Epithelial cell of proximal tubule (primary cell): Measurements from ENCODE around the gene NNT. TPM values are rescaled to one million over a fixed set of nuclear protein-coding genes. Genes with fewer than 3 reads are reported as not detected.

ENCODE experiments used
- DNase-seq: peaks from one replicate; pipeline ENCODE4 v3.0.0-alpha.2; 2011; ENCODE audit warnings: low read depth
- H3K4me3 ChIP-seq: 2 replicates; pipeline ENCODE4 v1.5.1; 2011; ENCODE audit warnings: low read depth, mild to moderate bottlenecking, low read length
- total RNA-seq: library from RNA; depleted of rRNA; stranded (reverse); fragments of >200 nt; gene quantifications from 2 replicates; pipeline ENCODE4 v1.2.3, GENCODE V29; 2015
- TF ChIP-seq, protein P1 (sequence below): conservative IDR thresholded peaks from 2 replicates; pipeline ENCODE4 v1.5.1; 2012; ENCODE audit warnings: low read depth, mild to moderate bottlenecking, low read length

Gene NNT
- total RNA-seq, 1 donor from 2014 or later: 36.5 TPM

DNA sequence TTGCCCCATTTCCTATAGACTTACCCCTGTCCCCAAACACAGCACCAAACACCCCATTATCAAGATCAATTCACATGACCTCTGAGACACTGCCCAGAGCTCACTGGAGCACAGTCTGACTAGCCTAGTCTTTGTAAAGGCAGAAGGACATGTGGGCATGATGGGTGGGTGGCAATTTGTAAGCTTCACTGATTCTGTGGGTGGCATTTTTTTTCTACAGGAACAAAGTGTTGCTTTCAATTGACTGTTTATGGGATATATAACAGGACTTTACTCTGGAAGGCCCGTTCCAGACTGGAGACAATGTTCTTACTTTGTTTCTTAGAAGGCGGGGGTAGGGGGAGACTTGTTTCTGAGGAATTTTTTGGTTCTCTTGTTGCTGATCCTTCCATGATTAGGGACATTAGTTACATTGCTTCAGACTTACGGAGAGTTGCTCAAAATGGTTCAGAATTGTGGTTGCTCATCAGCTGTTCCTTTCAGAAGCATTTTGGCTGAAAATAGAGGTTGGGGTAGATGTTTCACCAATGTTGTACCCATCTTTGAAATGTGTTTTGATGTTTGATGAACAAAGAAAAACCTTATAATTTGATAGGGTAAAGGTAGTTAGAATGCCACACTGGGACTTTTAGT lies 20.2 kb downstream of the NNT start:
- no peak for DNase-seq
- H3K4me3 ChIP-seq: no peak overlapping the region
- TF ChIP-seq, protein P1, sequence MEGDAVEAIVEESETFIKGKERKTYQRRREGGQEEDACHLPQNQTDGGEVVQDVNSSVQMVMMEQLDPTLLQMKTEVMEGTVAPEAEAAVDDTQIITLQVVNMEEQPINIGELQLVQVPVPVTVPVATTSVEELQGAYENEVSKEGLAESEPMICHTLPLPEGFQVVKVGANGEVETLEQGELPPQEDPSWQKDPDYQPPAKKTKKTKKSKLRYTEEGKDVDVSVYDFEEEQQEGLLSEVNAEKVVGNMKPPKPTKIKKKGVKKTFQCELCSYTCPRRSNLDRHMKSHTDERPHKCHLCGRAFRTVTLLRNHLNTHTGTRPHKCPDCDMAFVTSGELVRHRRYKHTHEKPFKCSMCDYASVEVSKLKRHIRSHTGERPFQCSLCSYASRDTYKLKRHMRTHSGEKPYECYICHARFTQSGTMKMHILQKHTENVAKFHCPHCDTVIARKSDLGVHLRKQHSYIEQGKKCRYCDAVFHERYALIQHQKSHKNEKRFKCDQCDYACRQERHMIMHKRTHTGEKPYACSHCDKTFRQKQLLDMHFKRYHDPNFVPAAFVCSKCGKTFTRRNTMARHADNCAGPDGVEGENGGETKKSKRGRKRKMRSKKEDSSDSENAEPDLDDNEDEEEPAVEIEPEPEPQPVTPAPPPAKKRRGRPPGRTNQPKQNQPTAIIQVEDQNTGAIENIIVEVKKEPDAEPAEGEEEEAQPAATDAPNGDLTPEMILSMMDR: no peak

GRCh38 chr5:43627028-43627427 lies 24.0 kb downstream of the NNT start:
- no peak for DNase-seq
- TF ChIP-seq, protein P1: peak; percentile 84
- no peak overlapping the region for H3K4me3 ChIP-seq

GRCh38 chr5:43631182-43631910 lies 28.4 kb downstream of the NNT start:
- H3K4me3 ChIP-seq: no peak overlapping the region
- DNase-seq: no peak
- TF ChIP-seq, protein P1: peak; percentile 68

DNA sequence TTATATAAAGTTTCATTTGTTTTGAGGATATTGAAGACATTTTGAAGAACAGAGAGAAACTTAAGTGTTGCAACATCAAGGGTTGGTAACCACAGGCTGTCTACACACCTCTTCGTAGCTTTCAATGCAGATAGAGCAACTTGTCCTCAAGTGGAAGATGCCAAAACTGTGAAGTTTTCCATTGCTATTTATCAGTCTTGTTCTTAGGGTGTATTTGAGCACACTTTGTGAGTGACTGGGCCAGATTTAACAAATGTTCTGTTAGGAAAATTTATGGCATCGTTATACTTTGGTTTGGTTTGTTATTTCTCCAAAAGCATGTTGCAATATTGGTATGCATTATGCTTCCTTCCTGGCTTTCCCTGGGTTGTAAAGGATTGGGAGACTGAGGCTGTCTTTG lies 31.6 kb downstream of the NNT start:
- no peak overlapping the region for H3K4me3 ChIP-seq
- TF ChIP-seq, protein P1: no peak
- no peak for DNase-seq

DNA sequence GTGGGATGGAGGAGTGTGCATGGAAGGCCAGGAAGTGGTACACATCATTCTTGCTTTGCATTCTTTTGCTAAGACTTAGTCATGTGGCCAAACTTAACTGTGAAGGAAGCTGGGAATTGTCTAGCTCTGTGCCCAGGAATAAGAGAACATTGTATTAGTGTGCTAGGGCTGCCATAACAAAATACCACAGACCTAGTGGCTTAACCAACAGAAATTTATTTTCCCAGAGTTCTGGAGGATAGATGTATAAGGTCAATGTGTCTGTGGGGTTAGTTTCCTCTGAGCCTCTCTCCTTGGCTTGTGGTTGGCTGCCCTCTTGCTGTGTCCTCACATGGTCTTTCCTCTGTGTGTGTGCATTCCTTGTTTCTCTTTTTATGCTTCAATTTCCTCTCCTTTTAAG lies 32.4 kb downstream of the NNT start:
- H3K4me3 ChIP-seq: no peak overlapping the region
- no peak for DNase-seq
- TF ChIP-seq, protein P1: no peak

DNA sequence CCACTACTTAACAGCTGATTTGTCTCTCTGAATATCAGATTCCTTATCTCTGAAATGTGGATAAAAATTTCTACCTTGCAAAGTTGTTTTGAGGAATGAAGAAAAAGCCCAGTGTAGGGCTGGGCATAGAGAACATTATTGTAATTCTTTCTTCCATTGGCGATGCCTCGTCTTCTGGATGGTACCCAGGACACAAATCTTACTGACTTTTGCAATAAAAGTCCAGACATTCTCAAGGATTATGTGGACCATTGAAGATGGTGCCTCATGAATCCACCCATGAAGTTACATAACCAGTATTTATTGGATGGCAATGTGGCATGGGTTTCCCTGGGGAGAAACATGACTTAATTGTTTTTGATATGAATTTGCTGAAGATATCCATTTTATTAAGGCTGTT lies 33.1 kb downstream of the NNT start:
- no peak for DNase-seq
- TF ChIP-seq, protein P1: no peak
- H3K4me3 ChIP-seq: no peak overlapping the region

- TF ChIP-seq, protein P1: no peak
- H3K4me3 ChIP-seq: no peak overlapping the region
- DNase-seq: no peak
Observed at GRCh38 chr5:43637416-43637815, 34.4 kb downstream of the NNT start.
